GM12878 (cell line): ENCODE data around the gene ADPRS. TPM values are rescaled to one million over a fixed set of nuclear protein-coding genes. Genes with fewer than 3 reads are reported as not detected.

Source experiments
- ATAC-seq: fragments of 200-7000 bp; cut with Tn5 transposase; 3 replicates; pipeline ENCODE4 v1.9.1; 2020; ENCODE audit warnings: mild to moderate bottlenecking, moderate library complexity
- BruUV-seq: library from RNA; stranded (reverse); fragments of 400-500 nt; replicated peaks from 2 replicates; lab custom pipeline; 2021; lab: Mats Ljungman, UMichigan
- CTCF ChIA-PET: fragments of 300-600 bp; sonication (Branson Sonifier 250); formaldehyde crosslinking; extraction: SDS; loops from one replicate; lab custom pipeline; 2021; ENCODE audit warnings: inconsistent platforms; lab: Yijun Ruan, JAX
- POLR2A ChIA-PET: fragments of 350-600 bp; formaldehyde crosslinking; extraction: SDS; loops from one replicate; lab custom pipeline; 2021; ENCODE audit warnings: inconsistent platforms; lab: Charles Lee
- RAD21 ChIA-PET: fragments of 300-600 bp; sonication (Branson Sonifier 250); formaldehyde crosslinking; loops from one replicate; lab custom pipeline; 2023; ENCODE audit warnings: antibody characterized with exemption; ENCODE audit not compliant: unreplicated experiment; lab: Charles Lee
- SMC1A ChIA-PET: fragments of 300-600 bp; sonication (Branson Sonifier 250); formaldehyde crosslinking; loops from one replicate; lab custom pipeline; 2023; ENCODE audit not compliant: unreplicated experiment, uncharacterized antibody; lab: Charles Lee
- DNase-seq: peaks from one replicate; pipeline ENCODE4 v3.0.0-alpha.2; 2011; ENCODE audit warnings: low read depth, low spot score
- FAIRE-seq: peaks from 3 replicates; lab custom pipeline; 2011; peaks lifted over from hg19 to GRCh38; lab: Jason Lieb, UNC
- H2AFZ ChIP-seq: 2 replicates; pipeline ENCODE4 v1.6.0; 2011; ENCODE audit warnings: low read depth, low read length, control low read depth; ENCODE audit not compliant: control insufficient read depth
- H3K27ac ChIP-seq: 2 replicates; pipeline ENCODE4 v1.5.1; 2011; ENCODE audit warnings: control low read depth; ENCODE audit not compliant: control insufficient read depth, insufficient read depth
- H3K27me3 ChIP-seq, 2 experiments: replicated peaks in 1 of 2; 2 replicates each; pipeline versions ENCODE4 v1.6.0 to v1.6.1; 2011; ENCODE audit warnings: low read length in 1 of 2; ENCODE audit not compliant: control insufficient read depth in 2 of 2, insufficient read depth in 2 of 2
- H3K36me3 ChIP-seq, 2 experiments: 2 replicates each; pipeline ENCODE4 v1.5.1; 2011; ENCODE audit warnings: low read length in 1 of 2; ENCODE audit not compliant: control insufficient read depth in 2 of 2, insufficient read depth in 2 of 2
- H3K4me1 ChIP-seq: 2 replicates; pipeline ENCODE4 v1.6.1; 2011; ENCODE audit warnings: mild to moderate bottlenecking, low read length, moderate library complexity, mixed read lengths; ENCODE audit not compliant: control insufficient read depth, insufficient read depth
- H3K4me2 ChIP-seq: 2 replicates; pipeline ENCODE4 v1.6.0; 2011; ENCODE audit warnings: control low read depth; ENCODE audit not compliant: control insufficient read depth, insufficient read depth
- H3K4me3 ChIP-seq: fragments of 200-600 bp; sonication (generic); 2 replicates; pipeline ENCODE4 v1.5.1; 2016
- H3K79me2 ChIP-seq: 2 replicates; pipeline ENCODE4 v1.6.0; 2011; ENCODE audit warnings: low read length; ENCODE audit not compliant: control insufficient read depth, insufficient read depth
- H3K9ac ChIP-seq: 2 replicates; pipeline ENCODE4 v1.8.0; 2011; ENCODE audit warnings: low read length, control low read depth, mixed read lengths; ENCODE audit not compliant: control insufficient read depth, insufficient read depth
- H3K9me3 ChIP-seq: replicated peaks from 3 replicates; pipeline ENCODE4 v1.5.1; 2011; ENCODE audit warnings: mild to moderate bottlenecking, low read length; ENCODE audit not compliant: control insufficient read depth, insufficient read depth
- H4K20me1 ChIP-seq: 2 replicates; pipeline ENCODE4 v1.6.0; 2011; ENCODE audit not compliant: control insufficient read depth, insufficient read depth
- ATF7 ChIP-seq: fragments of 450-650 bp; IDR thresholded peaks from 2 replicates; pipeline ENCODE4 v1.6.1; 2016; ENCODE audit warnings: low read depth, mild to moderate bottlenecking
- BCLAF1 ChIP-seq: fragments of 450-650 bp; IDR thresholded peaks from 2 replicates; pipeline ENCODE4 v1.6.1; 2017; ENCODE audit warnings: antibody characterized with exemption, mild to moderate bottlenecking, moderate library complexity
- BRCA1 ChIP-seq: IDR thresholded peaks from 2 replicates; pipeline ENCODE4 v1.6.1; 2011; ENCODE audit warnings: low read depth, low read length, improper control_type of control experiment
- CHD2 ChIP-seq: IDR thresholded peaks from 2 replicates; pipeline ENCODE4 v1.6.1; 2011; ENCODE audit warnings: low read depth, low read length, improper control_type of control experiment, borderline replicate concordance
- HSF1 ChIP-seq: fragments of 150-350 bp; IDR thresholded peaks from 2 replicates; pipeline ENCODE4 v1.6.1; 2014; ENCODE audit warnings: mild to moderate bottlenecking, low read depth, low read length
- JUNB ChIP-seq: IDR thresholded peaks from 2 replicates; pipeline ENCODE4 v1.6.1; 2016; ENCODE audit warnings: antibody characterized with exemption, mild to moderate bottlenecking
- RUNX3 ChIP-seq: IDR thresholded peaks from 2 replicates; pipeline ENCODE4 v1.6.1; 2012; ENCODE audit warnings: low read length, inconsistent platforms
- STAT1 ChIP-seq: fragments of 450-650 bp; conservative IDR thresholded peaks from 2 replicates; pipeline ENCODE4 v1.6.1; 2014; ENCODE audit warnings: antibody characterized with exemption, mild to moderate bottlenecking
- TARDBP ChIP-seq: IDR thresholded peaks from 2 replicates; pipeline ENCODE4 v1.6.1; 2016; ENCODE audit warnings: borderline replicate concordance
- TCF7 ChIP-seq: IDR thresholded peaks from 2 replicates; pipeline ENCODE4 v1.6.1; 2014; ENCODE audit warnings: antibody characterized with exemption, borderline replicate concordance
- WRNIP1 ChIP-seq: IDR thresholded peaks from 2 replicates; pipeline ENCODE4 v1.6.1; 2011; ENCODE audit warnings: low read depth, low read length, improper control_type of control experiment, borderline replicate concordance
- WGBS: methylation state at CpG from one replicate; pipeline ENCODE4 v1.1.6; 2016; ENCODE audit warnings: low lambda C conversion rate; ENCODE audit not compliant: insufficient replicate concordance, insufficient coverage; ENCODE audit errors: missing lambda C conversion rate; 5-methylcytosine and 5-hydroxymethylcytosine counted together
- in situ Hi-C: fragments of 300-500 bp; cut with MboI; formaldehyde crosslinking; loops from 9 replicates; pipeline ENCODE4 v1.14.3; 2018; ENCODE audit warnings: mixed read lengths
- intact Hi-C: fragments of 100-400 bp; cut with micrococcal nuclease; formaldehyde crosslinking; loops from one replicate; pipeline ENCODE4 v1.14.2; 2022; ENCODE audit not compliant: unreplicated experiment
- polyA plus RNA-seq, 11 experiments: library from polyadenylated mRNA; depleted of rRNA in 4 of 11; unstranded in 6 of 11; stranded (reverse) in 5 of 11; fragments of >200 nt; fragmentation: Nextera tagmentation in 4 of 11; fragmentation: Illumina TruSeq in 1 of 11; extraction: Ambion mirVana in 4 of 11; extraction: Trizol in 1 of 11; gene quantifications; 1 replicate in 1 of 11; 2 replicates in 10 of 11; pipeline versions ENCODE4 v1.2.1 to v1.2.3, GENCODE V29; 2011 to 2016; ENCODE audit warnings: inconsistent platforms in 2 of 11, missing spikeins in 2 of 11, low read depth in 1 of 11
- total RNA-seq, 4 experiments: library from RNA; depleted of rRNA in 3 of 4; stranded (reverse); fragments of >200 nt in 3 of 4; fragmentation: Illumina TruSeq in 1 of 4; extraction: Trizol in 1 of 4; gene quantifications; 2 replicates each; pipeline versions ENCODE4 v1.2.1 to v1.2.3, GENCODE V29; 2013 to 2021

ADPRS gene
- total and polyA plus RNA-seq, 10 of the 15 experiments (the other 5 are each of a cell fraction or from before 2014, with no cell fraction given): 7.6 to 57.6 (median 39.1) TPM

DNA sequence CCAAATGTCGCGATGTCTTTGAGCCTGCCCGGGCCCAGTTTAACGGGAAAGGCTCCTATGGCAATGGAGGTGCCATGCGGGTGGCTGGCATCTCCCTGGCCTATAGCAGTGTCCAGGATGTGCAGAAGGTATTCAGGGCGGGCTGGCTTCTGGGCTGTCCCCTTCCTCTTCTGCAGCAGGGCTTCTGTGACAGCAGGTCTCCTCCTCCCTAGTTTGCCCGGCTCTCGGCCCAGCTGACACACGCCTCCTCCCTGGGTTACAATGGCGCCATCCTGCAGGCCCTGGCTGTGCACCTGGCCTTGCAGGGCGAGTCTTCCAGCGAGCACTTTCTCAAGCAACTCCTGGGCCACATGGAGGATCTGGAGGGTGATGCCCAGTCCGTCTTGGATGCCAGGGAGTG is 3.0 kb downstream of the ADPRS start:
- ChIA-PET CTCF (interaction anchor here (0.9 kb wide), 1 partner anchor 58 kb away, joined by 3 read pairs; no protein-coding TSS in a partner anchor), SMC1A (interaction anchor here (1.2 kb wide), 1 partner anchor 13 kb away, joined by 3 read pairs; no protein-coding TSS in a partner anchor), RAD21 (no interaction called here), POLR2A (interaction anchor here (0.6 kb wide), 1 partner anchor 105 kb away, joined by 8 read pairs; no protein-coding TSS in a partner anchor)
- Histone ChIP-seq H3K4me1 (no peaks in the 10 kb centered on the region; the same call in 1 of the 2 replicates), H4K20me1 (no peaks in the 10 kb centered on the region), H2AFZ (no peak overlapping the region), H3K36me3 (peaks cover 17 to 19% of the 10 kb centered on the region in 2 experiments), H3K9ac (no peak overlapping the region), H3K4me2 (no peak overlapping the region), H3K79me2 (peaks cover 20% of the 10 kb centered on the region), H3K4me3 (no peak overlapping the region), H3K27ac (no peak overlapping the region), H3K9me3 (no peaks in the 10 kb centered on the region), H3K27me3 (no peaks in the 10 kb centered on the region)
- TF ChIP-seq CHD2: no peak
- no peak for TF ChIP-seq TARDBP
- no peak for TF ChIP-seq TCF7
- TF ChIP-seq RUNX3: no peak
- no peak for TF ChIP-seq BRCA1
- no peak for TF ChIP-seq WRNIP1
- TF ChIP-seq STAT1: no peak
- no peak for TF ChIP-seq ATF7
- TF ChIP-seq JUNB: no peak
- TF ChIP-seq BCLAF1: no peak
- TF ChIP-seq HSF1: no peak
- no peak for FAIRE-seq
- BruUV-seq: no TSS peak
- in situ Hi-C loops: loop anchor here (5.0 kb wide), 2 partner anchors 51 to 96 kb away; no protein-coding TSS in a partner anchor
- intact Hi-C loops: no loop called here
- no peak for ATAC-seq
- no peak for DNase-seq
- 96% methylated on average over 13 of the region's 13 CpGs for WGBS
